GM23248 (cell line): ENCODE data around the gene DBI.

Experiments
- EZH2 ChIP-seq: fragments of 200-600 bp; sonication (generic); IDR thresholded peaks from 2 replicates; pipeline ENCODE4 v1.6.1; 2018; ENCODE audit warnings: antibody characterized with exemption, mild to moderate bottlenecking; ENCODE audit not compliant: insufficient read depth, poor library complexity, severe bottlenecking
- EZH2phosphoT487 ChIP-seq: fragments of 200-600 bp; sonication (generic); IDR thresholded peaks from 2 replicates; pipeline ENCODE4 v1.6.1; 2018; ENCODE audit warnings: antibody characterized with exemption, moderate library complexity, mild to moderate bottlenecking, low read depth; ENCODE audit not compliant: insufficient read depth

GRCh38 chr2:119327431-119327830, 39.3 kb upstream of the DBI start:
- no peak for TF ChIP-seq EZH2phosphoT487
- TF ChIP-seq EZH2 = no peak
